HEK293T (cell line): ENCODE measurements around the gene HHIPL1.

ENCODE experiments used
- CTCF ChIA-PET: fragments of 350-600 bp; formaldehyde crosslinking; extraction: SDS; loops from one replicate; lab custom pipeline; 2021; ENCODE audit warnings: antibody characterized with exemption, inconsistent platforms; lab: Yijun Ruan, JAX
- POLR2A ChIA-PET: fragments of 350-600 bp; formaldehyde crosslinking; extraction: SDS; loops from one replicate; lab custom pipeline; 2020; ENCODE audit warnings: antibody characterized with exemption, inconsistent platforms; lab: Yijun Ruan, JAX
- DNase-seq: peaks from one replicate; pipeline ENCODE4 v3.0.0; 2012; ENCODE audit warnings: mixed read lengths; ENCODE audit errors: extremely low spot score
- BHLHE40 ChIP-seq: fragments of 450-650 bp; IDR thresholded peaks from 2 replicates; pipeline ENCODE4 v1.6.1; 2016; ENCODE audit warnings: mild to moderate bottlenecking, moderate library complexity, borderline replicate concordance
- CTBP1 ChIP-seq: fragments of 450-650 bp; IDR thresholded peaks from 2 replicates; pipeline ENCODE4 v1.6.1; 2016; ENCODE audit warnings: borderline replicate concordance
- ELF4 ChIP-seq: fragments of 450-650 bp; IDR thresholded peaks from 2 replicates; pipeline ENCODE4 v1.6.1; 2017; ENCODE audit warnings: antibody characterized with exemption
- FOXA1 ChIP-seq: fragments of 450-650 bp; IDR thresholded peaks from 2 replicates; pipeline ENCODE4 v1.6.1; 2016; ENCODE audit warnings: mild to moderate bottlenecking
- FOXK2 ChIP-seq: fragments of 450-650 bp; IDR thresholded peaks from 2 replicates; pipeline ENCODE4 v1.6.1; 2016; ENCODE audit warnings: mild to moderate bottlenecking
- FOXM1 ChIP-seq: fragments of 450-650 bp; IDR thresholded peaks from 2 replicates; pipeline ENCODE4 v1.6.1; 2017; ENCODE audit warnings: mild to moderate bottlenecking, borderline replicate concordance
- HDGF ChIP-seq: fragments of 450-650 bp; IDR thresholded peaks from 2 replicates; pipeline ENCODE4 v1.6.1; 2017; ENCODE audit warnings: antibody characterized with exemption, borderline replicate concordance
- L3MBTL2 ChIP-seq: fragments of 450-650 bp; conservative IDR thresholded peaks from 2 replicates; pipeline ENCODE4 v1.6.1; 2016; ENCODE audit warnings: mild to moderate bottlenecking
- LEF1 ChIP-seq: fragments of 450-650 bp; IDR thresholded peaks from 2 replicates; pipeline ENCODE4 v1.6.1; 2017; ENCODE audit warnings: mild to moderate bottlenecking, borderline replicate concordance
- NFRKB ChIP-seq: fragments of 450-650 bp; IDR thresholded peaks from 2 replicates; pipeline ENCODE4 v1.6.1; 2016; ENCODE audit warnings: mild to moderate bottlenecking, moderate library complexity
- SP1 ChIP-seq: fragments of 450-650 bp; IDR thresholded peaks from 2 replicates; pipeline ENCODE4 v1.6.1; 2017
- SUZ12 ChIP-seq: fragments of 450-650 bp; IDR thresholded peaks from 2 replicates; pipeline ENCODE4 v1.6.1; 2016; ENCODE audit warnings: mild to moderate bottlenecking
- TARDBP ChIP-seq: fragments of 450-650 bp; IDR thresholded peaks from 2 replicates; pipeline ENCODE4 v1.6.1; 2016
- ZNF384 ChIP-seq: fragments of 450-650 bp; IDR thresholded peaks from 2 replicates; pipeline ENCODE4 v1.6.1; 2016
- TF ChIP-seq, protein P1 (sequence below): fragments of 450-650 bp; IDR thresholded peaks from 2 replicates; pipeline ENCODE4 v1.6.1; 2016

Gene HHIPL1

DNA sequence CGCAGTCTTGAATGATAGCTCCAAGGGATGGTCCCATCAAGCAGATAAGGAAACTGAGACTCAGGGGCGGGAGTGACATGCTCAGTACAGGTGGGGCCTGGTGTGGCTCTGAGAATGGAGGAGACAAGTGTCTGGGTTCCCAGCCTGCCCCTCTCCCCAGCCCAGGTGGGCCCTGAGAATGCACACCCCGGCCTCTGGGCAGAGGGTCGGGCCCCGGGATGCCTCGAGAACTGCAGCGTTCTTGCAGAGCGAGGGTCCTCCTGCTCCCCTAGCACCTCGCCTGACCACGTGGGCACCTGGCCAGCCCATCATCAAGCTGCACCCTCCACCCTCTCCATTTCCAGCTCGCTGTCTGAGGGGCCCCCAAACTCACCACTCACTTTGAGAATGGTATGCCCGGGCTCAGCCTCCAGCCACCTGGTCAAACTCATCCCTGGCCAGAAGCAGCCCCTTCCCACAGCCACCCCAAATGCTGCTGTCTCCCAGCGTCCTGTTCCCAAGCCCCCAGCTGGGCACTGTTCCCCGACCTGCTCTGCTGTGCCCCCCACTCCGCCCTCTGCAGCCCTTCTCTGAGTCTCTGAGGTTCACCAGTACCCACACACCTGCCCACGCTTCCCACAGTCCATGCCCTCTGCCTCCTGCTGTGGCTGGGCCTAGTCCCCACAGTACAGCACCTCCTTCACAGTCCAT, 83.4 kb downstream of the HHIPL1 start:
- no peak for TF ChIP-seq NFRKB
- no peak for TF ChIP-seq SP1
- no peak for TF ChIP-seq ELF4
- TF ChIP-seq ZNF384: no peak
- no peak for TF ChIP-seq FOXM1
- no peak for TF ChIP-seq FOXK2
- TF ChIP-seq CTBP1: no peak
- no peak for TF ChIP-seq BHLHE40
- TF ChIP-seq FOXA1: no peak
- no peak for TF ChIP-seq L3MBTL2
- no peak for TF ChIP-seq HDGF
- TF ChIP-seq LEF1: no peak
- TF ChIP-seq, protein P1, sequence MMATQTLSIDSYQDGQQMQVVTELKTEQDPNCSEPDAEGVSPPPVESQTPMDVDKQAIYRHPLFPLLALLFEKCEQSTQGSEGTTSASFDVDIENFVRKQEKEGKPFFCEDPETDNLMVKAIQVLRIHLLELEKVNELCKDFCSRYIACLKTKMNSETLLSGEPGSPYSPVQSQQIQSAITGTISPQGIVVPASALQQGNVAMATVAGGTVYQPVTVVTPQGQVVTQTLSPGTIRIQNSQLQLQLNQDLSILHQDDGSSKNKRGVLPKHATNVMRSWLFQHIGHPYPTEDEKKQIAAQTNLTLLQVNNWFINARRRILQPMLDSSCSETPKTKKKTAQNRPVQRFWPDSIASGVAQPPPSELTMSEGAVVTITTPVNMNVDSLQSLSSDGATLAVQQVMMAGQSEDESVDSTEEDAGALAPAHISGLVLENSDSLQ: no peak
- no peak for TF ChIP-seq TARDBP
- DNase-seq: no peak
- CTCF ChIA-PET: no interaction called here
- POLR2A ChIA-PET: no interaction called here

DNA sequence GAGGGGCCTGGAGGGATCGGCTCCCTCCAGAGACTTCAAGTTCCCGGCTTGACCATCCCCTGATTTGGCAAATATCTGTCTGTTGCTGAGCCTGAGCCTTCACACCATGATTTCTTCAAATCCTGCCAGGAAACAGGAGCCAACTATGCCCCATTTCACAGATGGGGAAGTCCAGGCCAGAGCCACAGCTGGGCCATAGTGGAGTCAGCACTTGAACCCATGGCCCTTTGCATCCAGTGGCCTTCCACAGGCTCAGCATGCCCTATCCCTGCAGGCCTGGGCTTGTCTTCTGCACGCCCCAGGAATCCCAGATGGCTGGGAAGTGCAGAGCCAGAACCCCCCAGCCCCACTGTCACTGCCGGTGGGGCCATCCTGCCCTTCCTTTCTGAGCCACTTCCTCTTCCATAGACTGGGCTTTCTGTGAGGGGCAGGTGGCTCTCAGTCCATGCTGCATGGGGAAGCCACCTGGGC, 84.1 kb downstream of the HHIPL1 start:
- DNase-seq: no peak
- no peak for TF ChIP-seq FOXK2
- TF ChIP-seq, protein P1: no peak
- no peak for TF ChIP-seq FOXA1
- TF ChIP-seq L3MBTL2: no peak
- no peak for TF ChIP-seq LEF1
- TF ChIP-seq SP1: no peak
- no peak for TF ChIP-seq ZNF384
- TF ChIP-seq ELF4: no peak
- no peak for TF ChIP-seq TARDBP
- TF ChIP-seq BHLHE40: no peak
- TF ChIP-seq FOXM1: no peak
- no peak for TF ChIP-seq CTBP1
- no peak for TF ChIP-seq NFRKB
- no peak for TF ChIP-seq SUZ12
- ChIA-PET POLR2A (no interaction called here), CTCF (interaction anchor here (1.2 to 1.5 kb wide), 2 partner anchors 8 to 147 kb away, joined by 4 to 10 read pairs; no protein-coding TSS in a partner anchor)
